ENCODE results near the gene NTSR1.

NTSR1 gene

DNA sequence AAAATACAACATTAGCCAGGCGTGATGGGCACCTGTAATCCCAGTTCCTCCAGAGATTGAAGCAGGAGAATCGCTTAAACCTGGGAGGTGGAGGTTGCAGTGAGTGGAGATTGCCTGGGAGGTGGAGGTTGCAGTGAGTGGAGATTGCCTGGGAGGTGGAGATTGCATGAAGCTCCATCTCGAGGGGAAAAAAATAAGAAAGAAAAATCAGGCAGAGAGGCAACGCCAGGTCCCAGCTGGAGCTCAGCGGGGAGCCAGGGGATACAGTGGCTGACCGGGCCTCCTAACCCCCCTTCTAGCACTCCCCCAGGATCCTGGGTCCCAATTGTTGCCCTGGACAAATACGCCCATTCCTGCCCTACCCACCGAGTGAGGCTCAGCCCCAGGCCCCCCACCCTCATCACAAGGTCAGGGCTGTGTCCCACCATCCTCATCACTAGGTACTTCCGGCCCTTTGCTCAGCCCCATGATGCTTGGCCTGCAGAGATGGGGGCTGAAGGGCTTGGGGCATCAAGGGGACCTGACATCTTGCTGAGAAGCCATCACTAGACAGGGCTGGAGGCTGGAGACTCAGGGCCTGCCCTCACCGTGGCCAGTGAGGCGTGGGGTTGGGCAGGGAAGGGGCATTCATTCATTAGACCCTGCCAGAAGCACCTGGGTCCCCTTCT, 97.9 kb downstream of the NTSR1 start:
- no peak for DNase-seq

DNA sequence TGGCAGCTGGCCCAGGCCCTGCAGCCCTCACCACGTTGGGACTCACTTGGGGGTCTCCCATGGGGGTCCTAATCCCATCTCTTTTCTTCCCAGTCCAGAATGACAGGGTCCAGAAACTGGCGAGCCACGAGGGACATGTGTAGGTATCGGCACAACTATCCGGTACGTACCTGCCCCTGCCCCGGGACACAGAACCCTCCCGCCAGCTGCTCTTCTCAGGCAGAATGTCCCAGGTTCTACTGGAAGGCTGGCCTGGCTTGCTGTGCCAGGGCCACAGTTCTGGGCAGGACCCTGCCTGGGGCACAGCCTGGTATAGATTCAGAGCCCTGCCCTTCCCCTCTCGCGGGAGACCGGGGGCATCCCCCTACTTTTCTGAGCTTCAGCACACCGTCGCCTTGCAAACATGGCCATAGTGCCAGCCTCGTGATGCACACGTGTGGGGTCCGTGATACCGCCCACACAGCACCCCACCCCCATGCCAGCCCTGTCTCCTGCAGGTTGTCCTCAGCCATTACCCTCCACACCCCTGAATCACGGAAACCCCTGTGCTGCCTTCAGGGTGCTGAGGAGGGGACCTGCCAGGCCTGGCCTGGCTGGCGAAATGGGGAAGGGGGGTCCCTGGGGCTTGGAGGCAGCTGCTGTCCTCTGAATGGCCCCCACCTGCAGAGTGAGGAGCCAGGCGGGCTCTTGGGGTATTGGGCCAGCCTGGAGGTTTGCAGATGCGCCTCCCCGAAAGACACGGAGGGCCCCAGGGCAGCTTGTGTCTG, 99.0 kb downstream of the NTSR1 start:
- DNase-seq: no peak

DNA sequence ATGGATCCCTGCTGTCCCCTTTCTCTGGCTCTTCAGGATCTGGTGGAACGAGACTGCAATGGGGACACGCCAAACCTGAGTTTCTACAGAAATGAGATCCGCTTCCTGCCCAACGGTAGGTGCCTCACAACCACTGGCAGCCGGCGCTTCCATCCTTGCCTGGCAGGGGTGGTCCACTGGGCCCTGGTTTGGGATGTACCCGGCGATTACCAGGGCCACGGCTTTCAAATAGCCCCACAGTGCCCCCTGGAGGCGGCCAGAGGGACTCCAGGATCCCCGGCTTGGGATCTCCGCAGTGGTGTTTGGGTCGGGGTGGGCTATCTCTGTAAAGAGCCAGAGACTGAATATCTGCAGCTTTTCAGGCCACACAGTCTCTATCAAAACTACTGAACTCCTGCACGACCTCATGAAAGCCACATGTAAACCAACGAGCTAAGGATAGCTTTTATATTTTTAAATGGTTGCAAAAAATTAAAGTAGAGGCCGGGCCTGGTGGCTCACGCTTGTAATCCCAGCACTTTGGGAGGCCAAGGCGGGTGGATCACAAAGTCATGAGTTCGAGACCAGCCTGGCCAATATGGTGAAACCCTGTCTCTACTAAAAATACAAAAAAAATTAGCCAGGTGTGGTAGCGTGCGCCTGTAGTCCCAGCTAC, 99.7 kb downstream of the NTSR1 start:
- DNase-seq: peak; percentile 36 to 58

DNA sequence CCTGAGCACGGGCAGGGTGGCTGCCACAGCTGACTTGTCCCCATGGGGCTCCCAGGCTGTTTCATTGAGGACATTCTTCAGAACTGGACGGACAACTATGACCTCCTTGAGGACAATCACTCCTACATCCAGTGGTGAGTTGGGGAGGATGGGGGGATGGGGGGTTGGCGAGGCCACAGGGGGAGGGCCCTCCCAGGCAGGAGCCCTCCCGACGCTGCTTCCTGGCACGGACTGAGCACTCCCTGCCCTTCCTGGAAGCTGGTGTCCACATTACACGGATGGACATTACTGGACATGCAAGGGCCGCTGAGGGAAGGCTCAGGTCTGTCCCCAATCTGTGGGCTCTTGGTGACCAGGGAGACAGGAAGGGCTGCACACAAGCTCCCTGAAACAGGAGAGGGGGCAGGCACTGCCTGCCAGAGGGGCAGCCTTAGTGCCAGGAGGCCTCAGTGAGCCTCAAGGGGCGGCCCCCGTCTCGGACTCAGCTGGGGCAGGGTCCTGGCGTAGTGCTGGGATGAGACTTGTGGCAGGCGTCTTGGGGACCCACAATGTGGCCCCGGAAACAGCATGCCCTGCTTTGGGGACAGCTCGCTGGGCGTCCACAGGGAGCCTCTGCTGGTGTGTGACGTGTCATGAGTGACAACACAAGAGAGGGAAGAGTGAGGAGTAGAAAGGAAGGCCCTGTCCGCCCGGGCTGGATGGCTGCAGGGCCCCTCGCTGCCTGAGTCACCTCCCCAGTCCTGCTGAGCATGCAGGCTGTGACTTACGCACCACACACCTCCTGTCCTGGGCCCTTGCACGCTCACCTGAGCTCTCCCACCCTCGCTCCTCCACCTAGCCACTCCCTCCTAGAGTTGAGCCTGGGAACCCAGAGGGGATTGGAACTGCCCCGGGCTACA, 101.1 kb downstream of the NTSR1 start:
- DNase-seq: no peak

DNA sequence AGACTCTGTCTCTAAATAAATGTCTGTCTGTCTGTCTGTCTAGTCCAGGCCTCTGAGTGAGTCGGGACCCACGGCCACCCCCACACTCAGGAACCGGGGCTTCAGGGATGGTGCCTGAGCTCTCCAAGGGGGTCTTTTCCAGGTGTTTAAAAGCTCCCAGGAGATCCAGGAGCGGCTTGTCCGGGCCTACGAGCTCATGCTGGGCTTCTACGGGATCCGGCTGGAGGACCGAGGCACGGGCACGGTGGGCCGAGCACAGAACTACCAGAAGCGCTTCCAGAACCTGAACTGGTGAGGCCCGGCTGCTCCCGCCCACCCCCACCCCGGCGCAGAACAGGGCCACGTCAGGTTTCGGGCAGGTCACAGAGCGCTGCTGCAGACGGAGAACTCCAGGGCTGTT, 102.7 kb downstream of the NTSR1 start:
- no peak for DNase-seq

DNA sequence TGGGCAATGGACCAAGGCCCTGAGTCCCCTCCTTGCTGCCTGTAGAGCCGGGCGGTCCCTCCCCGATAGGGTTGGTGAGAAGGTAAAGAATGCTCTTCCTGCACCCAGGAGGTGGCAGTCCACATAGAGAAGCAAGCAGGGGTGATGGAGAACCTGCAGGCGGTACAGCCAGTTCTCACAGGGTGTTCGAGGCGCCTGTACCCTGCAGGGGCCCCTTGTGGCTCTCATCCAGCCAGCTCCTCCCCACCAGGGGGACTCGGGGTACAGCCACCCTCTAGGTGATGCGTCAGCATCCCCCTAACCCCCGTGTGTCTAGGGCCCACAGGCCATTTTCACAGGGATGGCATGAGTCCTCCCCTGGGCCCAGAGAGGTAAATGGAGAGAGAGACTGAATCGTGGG, 103.1 kb downstream of the NTSR1 start:
- DNase-seq: no peak

Data from NCI-H2081 (cell line).